ENCODE data around the gene TTLL7.

Gene TTLL7

DNA sequence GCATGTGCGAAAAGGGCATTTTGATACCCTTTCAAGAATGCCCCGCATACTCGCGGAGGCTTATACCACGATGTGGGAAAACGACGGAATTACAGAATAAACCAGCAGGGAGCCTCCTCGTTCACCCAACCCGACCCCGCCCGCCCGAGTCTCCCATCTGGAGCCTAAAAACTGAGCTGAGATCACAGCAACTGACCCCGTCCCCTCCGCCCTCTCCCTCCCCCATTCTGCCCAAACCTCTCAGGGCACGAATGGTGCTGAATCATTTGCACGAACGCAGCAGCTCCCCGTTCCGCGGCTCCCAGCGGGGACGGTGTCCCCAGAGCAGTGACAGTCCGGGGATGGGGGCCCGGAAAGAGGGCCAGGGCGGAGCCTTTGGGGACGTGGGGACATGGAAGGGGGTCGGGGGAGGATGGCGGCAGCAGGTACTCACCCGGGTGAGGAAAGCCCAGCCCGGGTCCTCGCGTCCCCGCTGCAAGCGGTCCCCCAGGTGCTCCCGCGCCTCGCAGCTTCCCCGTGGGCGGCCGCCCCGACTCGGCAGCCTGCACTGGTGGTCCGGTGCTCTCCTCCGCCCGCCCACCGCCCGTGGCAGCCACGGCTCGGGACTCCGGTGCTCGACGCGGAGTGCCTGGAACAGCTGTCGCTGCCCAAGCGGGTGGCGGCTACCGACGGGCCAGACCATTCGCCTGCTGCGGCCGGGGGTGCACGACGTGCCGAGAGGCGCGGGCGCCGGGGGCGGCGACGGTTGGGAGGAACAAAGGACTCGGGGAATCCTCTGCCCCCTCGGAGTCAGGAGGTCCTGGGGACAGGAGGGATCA is at the start of gene TTLL7:
Gene TTLL7 (minus strand): TSS at position 635 of the 818 bp plus-strand sequence. CDS start 46,921 bp downstream, outside the sequence.
- DNase-seq = peak; percentile 84

- no peak for DNase-seq
Measured at GRCh38 chr1:84042461-84042860, 43.5 kb upstream of the TTLL7 start.

GRCh38 chr1:84037758-84038611 is 39.1 kb upstream of the TTLL7 start:
- no peak for DNase-seq

DNA sequence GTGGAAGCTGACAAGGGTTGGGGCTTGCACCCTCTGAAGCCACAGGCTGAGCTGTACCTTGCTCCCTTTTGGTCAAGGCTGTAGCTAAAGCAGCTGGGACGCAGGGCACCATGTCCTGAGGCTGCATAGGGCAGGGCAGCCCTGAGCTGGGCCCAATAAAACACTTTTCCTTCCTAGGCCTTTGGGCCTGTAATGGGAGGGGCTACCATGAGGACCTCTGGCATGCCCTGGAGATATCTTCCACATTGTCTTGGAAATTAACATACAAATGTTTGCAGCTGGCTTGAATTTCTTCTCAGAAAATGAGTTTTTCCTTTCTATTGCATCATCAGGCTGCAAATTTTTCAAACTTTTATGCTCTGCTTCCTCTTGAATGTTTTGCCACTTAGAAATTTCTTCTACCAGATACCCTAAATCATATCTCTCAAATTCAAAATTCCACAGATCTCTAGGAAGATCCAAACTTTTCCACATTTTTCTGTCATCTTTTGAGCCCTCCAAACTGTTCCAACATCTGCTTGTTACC is 32.9 kb upstream of the TTLL7 start:
- no peak for DNase-seq

DNA sequence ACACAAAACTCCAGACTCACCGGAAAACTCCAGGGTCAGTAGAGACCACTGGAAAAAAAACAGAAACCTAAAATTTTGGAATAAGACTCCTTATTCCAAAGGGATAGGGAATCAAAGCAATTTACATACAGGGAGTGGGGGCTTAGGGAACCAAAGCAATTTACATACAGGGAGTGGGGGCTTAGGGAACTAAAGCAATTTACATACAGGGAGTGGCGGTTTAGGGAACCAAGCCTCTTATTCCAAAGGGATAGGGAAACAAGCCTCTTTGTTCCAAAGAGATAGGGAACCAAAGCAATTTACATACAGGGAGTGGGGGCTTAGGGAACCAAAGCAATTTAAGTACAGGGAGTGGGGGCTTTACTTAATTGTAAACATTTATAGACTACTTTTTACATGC is 28.4 kb upstream of the TTLL7 start:
- no peak for DNase-seq

GRCh38 chr1:84025966-84026365 is 27.0 kb upstream of the TTLL7 start:
- DNase-seq = no peak

DNA sequence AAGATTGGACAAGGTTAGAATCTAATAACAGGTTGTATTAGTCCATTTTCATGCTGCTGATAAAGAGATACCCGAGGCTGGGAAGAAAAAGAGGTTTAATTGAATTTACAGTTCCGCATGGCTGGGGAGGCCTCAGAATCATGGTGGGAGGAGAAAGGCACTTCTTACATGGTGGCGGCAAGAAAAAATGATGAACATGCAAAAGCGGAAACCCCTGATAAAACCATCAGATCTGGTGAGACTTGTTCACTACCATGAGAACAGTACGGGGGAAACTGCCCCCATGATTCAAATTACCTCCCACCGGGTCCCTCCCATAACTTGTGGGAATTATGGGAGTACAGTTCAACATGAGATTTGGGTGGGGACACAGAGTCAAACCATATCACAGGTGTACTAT is 22.9 kb upstream of the TTLL7 start:
- no peak for DNase-seq

DNA sequence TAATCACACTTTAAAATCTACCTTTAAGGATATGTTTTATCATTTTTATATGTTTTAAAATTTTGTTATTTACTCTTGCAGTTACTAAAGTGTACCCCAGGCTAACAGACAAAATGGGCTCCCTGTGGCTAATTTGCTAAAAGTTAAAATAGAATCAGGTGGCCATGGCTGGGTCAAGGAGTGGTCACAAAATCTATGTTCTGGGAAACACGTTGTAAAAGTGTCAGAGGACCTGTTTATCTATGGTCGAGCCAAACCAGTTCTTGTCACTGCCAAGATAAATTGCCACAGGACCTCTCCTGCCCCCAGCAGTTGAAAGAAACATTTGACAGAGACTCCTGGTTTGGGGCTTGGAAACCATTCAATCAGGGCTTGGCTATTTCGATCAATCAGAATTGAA is 21.2 kb upstream of the TTLL7 start:
- DNase-seq = no peak

DNA sequence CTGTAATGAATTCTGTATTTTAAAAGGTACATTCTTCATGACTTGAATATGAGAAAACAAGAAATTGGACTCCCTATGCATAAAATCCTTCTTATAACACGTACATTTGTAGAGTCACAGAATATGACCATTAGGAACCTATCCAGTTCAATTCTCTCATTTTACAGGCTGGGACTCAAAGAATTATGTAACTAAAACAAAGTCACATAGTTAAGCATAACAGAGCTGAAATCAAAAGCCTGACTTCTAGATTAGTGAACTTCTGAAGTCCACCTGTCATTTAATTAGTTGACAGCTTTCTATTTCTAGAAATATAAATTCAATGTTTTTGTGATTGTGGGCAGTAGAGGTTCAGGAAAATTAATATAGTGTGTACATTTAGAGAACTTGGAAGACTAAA is 20.3 kb upstream of the TTLL7 start:
- no peak for DNase-seq

DNA sequence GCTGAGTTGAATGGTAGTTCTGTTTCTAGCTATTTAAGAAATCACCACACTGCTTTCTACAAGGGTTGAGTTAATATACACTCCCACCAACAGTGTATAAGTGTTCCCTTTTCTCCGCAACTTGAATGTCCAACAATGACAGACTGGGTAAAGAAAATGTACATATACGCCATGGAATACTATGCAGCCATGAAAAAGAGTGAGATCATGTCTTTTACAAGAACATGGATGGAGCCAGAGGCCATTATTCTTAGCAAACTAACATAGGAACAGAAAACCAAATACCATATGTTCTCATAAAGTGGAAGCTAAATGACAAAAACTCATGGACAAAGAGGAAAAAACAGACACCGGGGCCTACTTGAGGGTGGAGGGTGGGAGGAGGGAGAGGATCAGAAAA is 14.8 kb upstream of the TTLL7 start:
- no peak for DNase-seq

GRCh38 chr1:84012018-84012417 is 13.1 kb upstream of the TTLL7 start:
- DNase-seq = no peak

DNA sequence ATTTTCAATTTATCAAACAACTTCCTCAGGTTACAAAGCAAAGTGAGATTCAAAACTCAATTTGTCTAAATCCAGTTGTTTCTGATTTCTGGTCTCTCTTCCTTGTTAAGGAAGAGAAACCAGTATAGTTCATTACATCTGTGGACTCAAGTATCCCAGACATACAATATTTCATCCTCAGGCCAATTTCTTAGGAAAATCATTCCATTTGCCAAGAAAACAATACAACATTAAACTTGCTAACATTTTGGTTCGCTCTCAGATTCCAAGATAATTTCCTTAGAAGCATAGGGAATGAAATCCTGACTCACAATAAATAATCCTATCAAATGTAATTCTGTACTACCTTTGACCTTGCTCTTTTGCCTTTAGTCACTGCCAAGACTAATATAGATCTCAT is 11.2 kb upstream of the TTLL7 start:
- no peak for DNase-seq

GRCh38 chr1:84008631-84009030 is 9.7 kb upstream of the TTLL7 start:
- DNase-seq = no peak

- no peak for DNase-seq
Measured at GRCh38 chr1:84006591-84006990, 7.7 kb upstream of the TTLL7 start.

- DNase-seq = no peak
Measured at GRCh38 chr1:84001501-84001900, 2.6 kb upstream of the TTLL7 start.

DNA sequence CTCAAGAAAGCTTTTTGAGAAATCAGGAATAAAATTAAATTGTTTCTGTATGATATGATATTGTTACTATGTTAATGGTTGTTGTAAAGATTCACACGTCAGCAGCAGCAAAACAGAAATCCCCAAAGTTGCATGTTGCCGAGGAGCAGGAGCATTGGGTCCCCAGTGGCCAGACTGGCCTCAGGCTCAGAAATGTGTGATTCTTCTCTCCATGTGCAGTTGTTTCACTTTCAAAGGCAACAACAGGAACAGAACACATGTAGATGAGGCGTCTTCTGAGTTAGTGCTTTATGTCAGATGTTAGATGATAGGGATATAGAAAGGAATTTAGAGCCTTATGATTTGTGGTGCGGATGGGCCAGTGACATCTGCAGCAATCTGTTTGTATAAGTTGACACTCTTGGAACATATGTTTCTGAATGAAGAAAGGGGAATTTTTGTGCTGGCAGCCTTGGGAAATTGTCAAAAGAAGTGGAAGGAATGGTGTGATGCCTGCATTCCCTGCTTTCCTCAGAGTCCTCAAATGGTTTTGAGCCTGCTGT is 2.1 kb upstream of the TTLL7 start:
- no peak for DNase-seq

GRCh38 chr1:84000196-84000885 is 1.4 kb upstream of the TTLL7 start:
- DNase-seq = no peak

GRCh38 chr1:83999316-83999819 is 436 bp upstream of the TTLL7 start:
- DNase-seq = peak; percentile 87

DNA sequence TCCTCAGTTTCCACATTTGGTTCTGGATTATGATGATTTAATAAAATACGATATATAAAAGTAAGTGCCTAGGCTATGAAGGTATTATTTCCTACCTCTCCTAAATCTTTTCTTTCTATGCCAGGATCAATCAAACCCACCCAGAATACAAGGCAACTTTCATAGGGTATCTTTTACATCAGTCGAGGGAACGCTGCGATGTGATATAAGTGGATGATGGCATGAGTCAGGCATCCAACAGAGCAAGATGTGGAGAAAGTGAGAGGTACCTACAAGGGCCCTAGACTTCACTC is 781 bp downstream of the TTLL7 start:
- no peak for DNase-seq

DNA sequence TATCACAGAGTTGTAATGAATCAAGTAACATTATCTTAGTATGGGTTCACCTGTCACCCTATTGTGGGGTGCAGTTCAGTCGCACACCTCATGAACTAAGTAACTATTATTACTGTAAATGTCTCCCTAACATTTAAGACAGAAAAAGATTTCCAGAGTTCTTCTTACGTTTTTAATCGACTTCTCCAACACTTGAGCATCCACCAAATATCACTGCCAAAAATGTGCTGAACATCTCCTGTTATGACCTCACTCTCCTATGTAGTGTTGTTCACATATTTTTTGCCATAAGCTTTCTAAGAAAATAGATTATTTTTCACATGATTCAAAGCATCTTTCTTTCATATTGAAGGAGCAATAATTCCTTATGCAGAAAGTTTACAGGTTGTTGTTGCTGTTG is 1.3 kb downstream of the TTLL7 start:
- DNase-seq = no peak

DNA sequence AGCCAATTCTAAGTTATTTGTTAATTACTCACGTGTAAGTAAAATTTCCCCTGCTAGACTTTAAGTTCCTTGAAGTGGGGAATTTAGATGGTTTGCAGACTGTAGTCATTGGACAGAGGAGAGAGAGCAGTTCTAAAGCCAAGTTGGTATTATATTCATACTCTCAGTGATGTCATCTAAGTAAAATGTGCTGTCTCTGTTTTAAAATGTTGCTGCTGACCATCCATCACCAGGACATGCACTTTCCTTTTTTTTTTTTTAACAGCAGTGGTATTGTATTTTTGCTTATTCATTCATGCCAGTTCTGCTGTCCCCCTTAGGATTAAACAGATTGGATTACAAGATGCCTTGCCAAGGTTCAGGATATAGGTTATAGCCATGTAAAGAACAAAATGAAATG is 2.3 kb downstream of the TTLL7 start:
- DNase-seq = no peak

- no peak for DNase-seq
Measured at GRCh38 chr1:83996191-83996590, 2.7 kb downstream of the TTLL7 start.

GRCh38 chr1:83995649-83996048 is 3.3 kb downstream of the TTLL7 start:
- no peak for DNase-seq

Measured in NCI-H2227 treated with DMSO at 0.1 percent for 48 hours (cell line).